Panc1 (cell line): ENCODE results near the gene TOR2A.

ENCODE experiments used
- POLR2AphosphoS5 ChIP-seq: IDR thresholded peaks from 2 replicates; pipeline ENCODE4 v1.6.1; 2012; ENCODE audit warnings: mild to moderate bottlenecking, low read depth, low read length, moderate library complexity
- TF ChIP-seq, protein P1 (sequence below): fragments of 450-650 bp; IDR thresholded peaks from 2 replicates; pipeline ENCODE4 v1.5.1; 2017; ENCODE audit warnings: mild to moderate bottlenecking

DNA sequence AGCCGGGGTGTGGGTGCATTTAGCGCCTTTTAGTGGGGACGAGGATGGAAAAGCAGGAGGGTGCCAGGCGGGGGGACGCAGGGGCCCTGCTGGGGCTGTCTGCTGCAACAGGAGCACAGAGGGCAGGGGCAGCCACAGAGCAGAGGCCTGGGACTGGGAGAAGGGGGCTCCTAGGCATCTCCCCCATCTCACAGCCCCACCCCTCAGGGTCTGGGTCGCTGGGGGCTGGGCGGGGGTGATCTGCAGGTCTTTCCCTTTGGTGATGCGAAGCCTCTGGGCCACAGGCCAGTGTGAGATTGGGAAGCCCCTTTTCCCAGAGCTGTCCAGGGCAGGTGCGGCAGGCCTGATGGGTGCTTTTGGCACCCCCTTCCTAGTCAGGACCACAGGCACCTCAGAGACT is 4.8 kb downstream of the TOR2A start:
- TF ChIP-seq, protein P1, sequence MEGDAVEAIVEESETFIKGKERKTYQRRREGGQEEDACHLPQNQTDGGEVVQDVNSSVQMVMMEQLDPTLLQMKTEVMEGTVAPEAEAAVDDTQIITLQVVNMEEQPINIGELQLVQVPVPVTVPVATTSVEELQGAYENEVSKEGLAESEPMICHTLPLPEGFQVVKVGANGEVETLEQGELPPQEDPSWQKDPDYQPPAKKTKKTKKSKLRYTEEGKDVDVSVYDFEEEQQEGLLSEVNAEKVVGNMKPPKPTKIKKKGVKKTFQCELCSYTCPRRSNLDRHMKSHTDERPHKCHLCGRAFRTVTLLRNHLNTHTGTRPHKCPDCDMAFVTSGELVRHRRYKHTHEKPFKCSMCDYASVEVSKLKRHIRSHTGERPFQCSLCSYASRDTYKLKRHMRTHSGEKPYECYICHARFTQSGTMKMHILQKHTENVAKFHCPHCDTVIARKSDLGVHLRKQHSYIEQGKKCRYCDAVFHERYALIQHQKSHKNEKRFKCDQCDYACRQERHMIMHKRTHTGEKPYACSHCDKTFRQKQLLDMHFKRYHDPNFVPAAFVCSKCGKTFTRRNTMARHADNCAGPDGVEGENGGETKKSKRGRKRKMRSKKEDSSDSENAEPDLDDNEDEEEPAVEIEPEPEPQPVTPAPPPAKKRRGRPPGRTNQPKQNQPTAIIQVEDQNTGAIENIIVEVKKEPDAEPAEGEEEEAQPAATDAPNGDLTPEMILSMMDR = no peak
- TF ChIP-seq POLR2AphosphoS5 = no peak
